Nephron (organoid): Measurements from ENCODE around the gene ARID1B.

Experiments
- H3K27ac Mint-ChIP-seq, 3 experiments: 2 replicates each; pipeline ENCODE4 v1.8.0; 2020; ENCODE audit warnings: mixed read lengths in 3 of 3, mild to moderate bottlenecking in 2 of 3, moderate library complexity in 1 of 3
- H3K27me3 Mint-ChIP-seq: 2 replicates; pipeline ENCODE4 v1.8.0; 2021; ENCODE audit warnings: low read depth, mild to moderate bottlenecking, moderate library complexity, mixed read lengths
- H3K36me3 Mint-ChIP-seq: 2 replicates; pipeline ENCODE4 v1.8.0; 2020; ENCODE audit warnings: low read depth, mixed read lengths
- H3K4me1 Mint-ChIP-seq: 2 replicates; pipeline ENCODE4 v1.8.0; 2020; ENCODE audit warnings: mixed read lengths
- H3K4me3 Mint-ChIP-seq, 3 experiments: 2 replicates each; pipeline ENCODE4 v1.8.0; 2020; ENCODE audit warnings: mild to moderate bottlenecking in 3 of 3, mixed read lengths in 3 of 3, moderate library complexity in 2 of 3
- H3K9me3 Mint-ChIP-seq: 2 replicates; pipeline ENCODE4 v1.8.0; 2020; ENCODE audit warnings: mixed read lengths
- TF ChIP-seq, protein P1 (sequence below), 3 experiments: fragments of 200-600 bp; sonication (generic); IDR thresholded peaks; one replicate each; pipeline ENCODE4 v1.5.0; 2021; ENCODE audit warnings: antibody characterized with exemption in 3 of 3; ENCODE audit not compliant: unreplicated experiment in 3 of 3

The ARID1B gene

DNA sequence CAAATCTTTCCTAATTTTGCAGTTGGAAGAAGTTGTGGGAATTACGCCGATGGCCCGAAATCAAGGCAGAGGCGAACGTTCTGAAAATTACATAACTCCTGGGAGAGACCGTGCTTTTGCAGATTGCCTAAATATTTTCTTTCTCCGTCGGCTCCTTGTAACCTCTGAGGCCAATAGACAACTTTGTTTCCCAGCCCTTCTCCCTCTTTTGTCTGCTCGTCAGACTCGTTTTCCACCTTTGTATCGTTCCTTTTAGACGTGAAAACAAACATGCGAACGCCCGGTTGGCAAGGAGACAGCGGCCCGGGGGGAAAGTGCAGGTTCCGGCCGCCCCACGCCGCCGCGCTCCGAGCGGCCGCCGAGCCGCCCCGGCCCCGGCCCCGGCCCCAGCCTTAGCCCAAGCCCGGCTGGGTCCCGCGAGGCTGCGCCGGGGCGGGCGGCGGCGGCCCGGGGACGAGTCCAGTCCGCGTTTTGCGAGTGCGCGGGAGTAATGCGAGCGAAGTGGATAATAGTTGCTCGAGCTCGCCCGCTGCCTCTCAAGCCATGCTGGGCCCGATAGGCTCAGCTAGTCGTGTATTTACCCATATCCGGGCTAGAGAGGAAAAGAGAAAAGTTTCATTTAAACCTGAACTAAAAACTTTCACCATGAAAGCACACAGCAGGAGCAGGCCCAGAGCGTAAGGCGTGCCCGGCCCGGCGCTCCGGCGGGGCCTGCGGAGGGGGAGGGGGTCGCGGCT is at the start of gene ARID1B:
Gene ARID1B (plus strand): TSS at position 539 of the 737 bp plus-strand sequence. CDS start 303 bp downstream, outside the sequence.
- Mint-ChIP-seq H3K9me3 (no peaks in the 10 kb centered on the region), H3K4me1 (peaks cover 56% of the 10 kb centered on the region), H3K36me3 (no peaks in the 10 kb centered on the region), H3K27me3 (peaks cover 3% of the 10 kb centered on the region), H3K4me3 (peak within 1 kb of the TSS; percentile 95 to 97 (median 97)), H3K27ac (peak within 1 kb of the TSS; percentile 100)
- TF ChIP-seq, protein P1, sequence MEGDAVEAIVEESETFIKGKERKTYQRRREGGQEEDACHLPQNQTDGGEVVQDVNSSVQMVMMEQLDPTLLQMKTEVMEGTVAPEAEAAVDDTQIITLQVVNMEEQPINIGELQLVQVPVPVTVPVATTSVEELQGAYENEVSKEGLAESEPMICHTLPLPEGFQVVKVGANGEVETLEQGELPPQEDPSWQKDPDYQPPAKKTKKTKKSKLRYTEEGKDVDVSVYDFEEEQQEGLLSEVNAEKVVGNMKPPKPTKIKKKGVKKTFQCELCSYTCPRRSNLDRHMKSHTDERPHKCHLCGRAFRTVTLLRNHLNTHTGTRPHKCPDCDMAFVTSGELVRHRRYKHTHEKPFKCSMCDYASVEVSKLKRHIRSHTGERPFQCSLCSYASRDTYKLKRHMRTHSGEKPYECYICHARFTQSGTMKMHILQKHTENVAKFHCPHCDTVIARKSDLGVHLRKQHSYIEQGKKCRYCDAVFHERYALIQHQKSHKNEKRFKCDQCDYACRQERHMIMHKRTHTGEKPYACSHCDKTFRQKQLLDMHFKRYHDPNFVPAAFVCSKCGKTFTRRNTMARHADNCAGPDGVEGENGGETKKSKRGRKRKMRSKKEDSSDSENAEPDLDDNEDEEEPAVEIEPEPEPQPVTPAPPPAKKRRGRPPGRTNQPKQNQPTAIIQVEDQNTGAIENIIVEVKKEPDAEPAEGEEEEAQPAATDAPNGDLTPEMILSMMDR (IDR thresholded peaks at IDR 0.05; ENCODE audit: unreplicated experiment in 3 of 3): no peak

DNA sequence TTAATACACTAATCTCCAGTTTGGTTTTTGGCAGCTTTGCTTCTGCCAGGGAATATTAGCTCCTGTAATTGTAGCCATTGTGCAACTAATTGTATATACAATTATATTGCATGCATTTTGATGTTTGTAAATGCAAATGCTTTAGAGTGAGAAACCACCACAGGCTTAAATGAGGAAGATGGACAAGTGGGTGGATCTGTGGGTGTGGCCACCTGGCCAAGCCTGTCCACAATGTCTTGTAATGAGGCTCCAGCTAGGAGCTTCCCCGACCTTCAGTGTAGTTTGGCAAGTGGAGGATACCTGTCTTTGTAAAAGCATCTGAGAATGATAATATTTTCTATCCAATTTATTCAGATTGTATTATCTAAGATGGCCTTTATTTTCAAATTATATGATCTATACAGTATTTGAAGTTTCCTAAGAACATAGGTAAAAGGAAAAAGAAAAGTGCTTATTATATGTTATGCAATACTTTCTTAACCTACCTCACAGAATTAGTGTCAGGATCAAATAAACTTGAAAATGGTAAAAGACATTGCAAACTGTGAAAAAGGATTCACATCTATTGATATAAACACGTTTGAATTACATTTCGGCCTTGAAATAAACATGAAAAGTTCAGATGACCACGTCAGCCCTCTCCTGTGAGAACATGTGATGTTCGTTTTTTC is 49.3 kb upstream of the ARID1B start:
- TF ChIP-seq, protein P1 (IDR thresholded peaks at IDR 0.05; ENCODE audit: unreplicated experiment in 3 of 3): no peak

DNA sequence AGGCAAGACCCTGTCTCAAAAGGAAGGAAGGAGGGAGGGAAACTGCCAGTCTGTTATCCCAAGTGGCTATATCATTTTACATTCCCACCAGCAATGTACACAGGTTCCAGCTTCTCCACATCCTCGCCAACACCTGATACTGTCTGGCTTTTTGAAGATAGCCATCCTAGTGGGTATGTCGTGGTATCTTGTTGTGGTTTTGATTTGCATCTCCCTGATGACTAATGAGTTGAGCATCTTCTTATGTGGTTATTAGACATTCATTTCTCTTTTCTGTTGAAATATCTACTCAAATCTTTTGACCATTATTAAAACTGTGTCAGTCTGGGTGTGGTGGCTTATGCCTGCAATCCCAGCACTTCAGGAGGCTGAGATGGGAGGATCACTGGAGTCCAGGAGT is 47.9 kb upstream of the ARID1B start:
- Mint-ChIP-seq H3K27ac (no peak overlapping the region), H3K4me1 (no peaks in the 10 kb centered on the region), H3K36me3 (no peaks in the 10 kb centered on the region), H3K9me3 (no peaks in the 10 kb centered on the region), H3K4me3 (no peak overlapping the region), H3K27me3 (no peaks in the 10 kb centered on the region)
- TF ChIP-seq, protein P1 (IDR thresholded peaks at IDR 0.05; ENCODE audit: unreplicated experiment in 3 of 3): no peak

More for the DNA sequence above, 49.3 kb upstream of the ARID1B start:
- H3K27ac Mint-ChIP-seq: no peak overlapping the region
- no peaks in the 10 kb centered on the region for H3K36me3 Mint-ChIP-seq
- no peak overlapping the region for H3K4me3 Mint-ChIP-seq
- H3K9me3 Mint-ChIP-seq: no peaks in the 10 kb centered on the region
- H3K4me1 Mint-ChIP-seq: no peaks in the 10 kb centered on the region
- H3K27me3 Mint-ChIP-seq: no peaks in the 10 kb centered on the region

DNA sequence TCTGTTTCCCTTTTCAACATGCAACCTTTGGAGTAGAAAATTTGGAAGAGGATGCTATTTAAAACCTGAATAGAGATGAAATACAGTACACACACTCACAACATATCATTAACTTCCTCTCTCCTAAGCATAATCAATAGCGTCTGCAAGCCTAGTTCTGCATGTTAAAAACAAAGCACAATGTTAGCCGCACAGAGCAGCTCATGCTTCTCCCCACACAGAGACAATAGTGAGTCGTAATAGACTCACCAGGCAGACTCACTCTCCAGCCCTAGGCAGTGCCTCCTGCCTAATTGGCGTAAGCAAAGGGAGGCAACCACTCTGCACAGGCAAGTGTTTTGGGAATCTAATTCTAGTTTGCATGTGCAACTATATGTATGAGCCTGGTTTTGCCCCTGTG is 45.8 kb upstream of the ARID1B start:
- TF ChIP-seq, protein P1 (IDR thresholded peaks at IDR 0.05; ENCODE audit: unreplicated experiment in 3 of 3): no peak
- Mint-ChIP-seq H3K27me3 (no peaks in the 10 kb centered on the region), H3K36me3 (no peaks in the 10 kb centered on the region), H3K4me3 (no peak overlapping the region), H3K4me1 (no peaks in the 10 kb centered on the region), H3K27ac (no peak overlapping the region), H3K9me3 (no peaks in the 10 kb centered on the region)

DNA sequence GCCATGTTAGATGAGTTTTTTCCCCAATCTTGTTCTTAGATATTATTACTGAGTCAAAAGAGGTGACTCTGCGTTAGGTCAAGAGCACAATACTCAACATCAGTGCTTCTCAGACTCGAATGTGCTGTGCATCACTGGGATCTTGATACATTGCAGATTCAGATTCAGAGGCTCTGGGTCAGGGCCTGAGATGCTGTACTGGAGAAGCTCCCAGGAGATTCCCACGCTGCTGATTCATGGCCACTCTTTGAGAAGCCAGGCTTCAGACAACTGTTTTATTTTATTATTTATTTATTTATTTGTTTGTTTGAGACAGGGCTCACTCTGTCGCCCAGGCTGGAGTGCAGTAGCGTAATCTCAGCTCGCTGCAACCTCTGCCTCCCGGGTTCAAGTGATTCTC is 41.4 kb upstream of the ARID1B start:
- TF ChIP-seq, protein P1 (IDR thresholded peaks at IDR 0.05; ENCODE audit: unreplicated experiment in 3 of 3): no peak
- H3K36me3 Mint-ChIP-seq: no peaks in the 10 kb centered on the region
- H3K27me3 Mint-ChIP-seq: no peaks in the 10 kb centered on the region
- H3K9me3 Mint-ChIP-seq: peaks cover 7% of the 10 kb centered on the region
- no peak overlapping the region for H3K27ac Mint-ChIP-seq
- H3K4me1 Mint-ChIP-seq: no peaks in the 10 kb centered on the region
- H3K4me3 Mint-ChIP-seq: no peak overlapping the region
